WTC11 (cell line): ENCODE results near the gene ZNF354C. TPM values are rescaled to one million over a fixed set of nuclear protein-coding genes. Genes with fewer than 3 reads are reported as not detected.

Source experiments
- ATAC-seq: fragments of 200-7000 bp; cut with Tn5 transposase; 2 replicates; pipeline ENCODE4 v1.10.0; 2021; ENCODE audit warnings: mild to moderate bottlenecking, moderate library complexity
- CTCF ChIA-PET: fragments of 300-600 bp; sonication (Branson Sonifier 250); formaldehyde crosslinking; loops from one replicate; lab custom pipeline; 2021; ENCODE audit warnings: antibody characterized with exemption; lab: Charles Lee
- POLR2A ChIA-PET: fragments of 350-600 bp; sonication (Branson Sonifier 250); formaldehyde crosslinking; loops from one replicate; lab custom pipeline; 2021; ENCODE audit warnings: antibody characterized with exemption; lab: Charles Lee
- DNase-seq: peaks from one replicate; pipeline ENCODE4 v3.0.0; 2021; ENCODE audit warnings: low spot score
- H3K27ac Mint-ChIP-seq: 2 replicates; pipeline ENCODE4 v1.8.0; 2021; ENCODE audit warnings: mixed read lengths
- H3K27me3 Mint-ChIP-seq: 2 replicates; pipeline ENCODE4 v1.8.0; 2021; ENCODE audit warnings: low read depth, mild to moderate bottlenecking, moderate library complexity, mixed read lengths
- H3K36me3 Mint-ChIP-seq: 2 replicates; pipeline ENCODE4 v1.8.0; 2021; ENCODE audit warnings: mixed read lengths
- H3K4me1 Mint-ChIP-seq: 2 replicates; pipeline ENCODE4 v1.8.0; 2022; ENCODE audit warnings: mixed read lengths
- H3K4me3 Mint-ChIP-seq: 2 replicates; pipeline ENCODE4 v1.8.0; 2021; ENCODE audit warnings: mild to moderate bottlenecking, moderate library complexity, mixed read lengths
- H3K9me3 Mint-ChIP-seq: 2 replicates; pipeline ENCODE4 v1.8.0; 2021; ENCODE audit warnings: mixed read lengths
- CBFB ChIP-seq: sonication (generic); formaldehyde crosslinking; IDR thresholded peaks from 2 replicates; pipeline ENCODE4 v1.8.1; 2022; ENCODE audit warnings: mild to moderate bottlenecking, low read depth, missing genetic modification reagents
- CREB1 ChIP-seq: sonication (generic); formaldehyde crosslinking; IDR thresholded peaks from 2 replicates; pipeline ENCODE4 v1.8.0; 2023; ENCODE audit warnings: mild to moderate bottlenecking, missing genetic modification reagents
- CREM ChIP-seq: sonication (generic); formaldehyde crosslinking; IDR thresholded peaks from 2 replicates; pipeline ENCODE4 v1.8.1; 2022; ENCODE audit warnings: mild to moderate bottlenecking, missing genetic modification reagents, moderate library complexity
- ELF4 ChIP-seq: sonication (generic); formaldehyde crosslinking; IDR thresholded peaks from 2 replicates; pipeline ENCODE4 v1.8.1; 2022; ENCODE audit warnings: low read depth, mild to moderate bottlenecking, moderate library complexity, missing genetic modification reagents
- ESRRA ChIP-seq: sonication (generic); formaldehyde crosslinking; IDR thresholded peaks from 2 replicates; pipeline ENCODE4 v1.8.1; 2022; ENCODE audit warnings: mild to moderate bottlenecking, missing genetic modification reagents, borderline replicate concordance
- ETV6 ChIP-seq: sonication (generic); formaldehyde crosslinking; IDR thresholded peaks from 2 replicates; pipeline ENCODE4 v1.8.1; 2022; ENCODE audit warnings: mild to moderate bottlenecking, missing genetic modification reagents
- FOXP1 ChIP-seq: sonication (generic); formaldehyde crosslinking; IDR thresholded peaks from 2 replicates; pipeline ENCODE4 v1.8.0; 2022; ENCODE audit warnings: missing genetic modification reagents, mild to moderate bottlenecking, moderate library complexity, borderline replicate concordance
- GABPB1 ChIP-seq: sonication (generic); formaldehyde crosslinking; IDR thresholded peaks from 2 replicates; pipeline ENCODE4 v1.8.1; 2023; ENCODE audit warnings: mild to moderate bottlenecking, missing genetic modification reagents
- GRHL2 ChIP-seq: fragments of 250-450 bp; sonication (Bioruptor Pico); IDR thresholded peaks from 2 replicates; pipeline ENCODE4 v1.8.0; 2022; ENCODE audit warnings: mild to moderate bottlenecking, moderate library complexity; ENCODE audit not compliant: insufficient replicate concordance, severe bottlenecking
- KAT7 ChIP-seq: sonication (generic); formaldehyde crosslinking; IDR thresholded peaks from 2 replicates; pipeline ENCODE4 v1.8.1; 2023; ENCODE audit warnings: missing genetic modification reagents, mild to moderate bottlenecking, borderline replicate concordance
- MYBL2 ChIP-seq: sonication (generic); formaldehyde crosslinking; IDR thresholded peaks from 2 replicates; pipeline ENCODE4 v1.8.1; 2023; ENCODE audit warnings: mild to moderate bottlenecking, moderate library complexity, missing genetic modification reagents
- NFATC4 ChIP-seq: fragments of 250-450 bp; sonication (Bioruptor Pico); IDR thresholded peaks from 2 replicates; pipeline ENCODE4 v1.9.0; 2021; ENCODE audit warnings: mild to moderate bottlenecking
- NFYB ChIP-seq: sonication (generic); formaldehyde crosslinking; conservative IDR thresholded peaks from 2 replicates; pipeline ENCODE4 v1.8.0; 2022; ENCODE audit warnings: low read depth, missing genetic modification reagents
- OVOL2 ChIP-seq: fragments of 250-450 bp; sonication (Bioruptor Pico); IDR thresholded peaks from 2 replicates; pipeline ENCODE4 v1.9.0; 2021; ENCODE audit warnings: mild to moderate bottlenecking, borderline replicate concordance
- RELA ChIP-seq: sonication (generic); formaldehyde crosslinking; IDR thresholded peaks from 2 replicates; pipeline ENCODE4 v1.8.1; 2022; ENCODE audit warnings: missing genetic modification reagents, mild to moderate bottlenecking, borderline replicate concordance
- SMAD3 ChIP-seq: sonication (generic); formaldehyde crosslinking; IDR thresholded peaks from 2 replicates; pipeline ENCODE4 v1.8.0; 2022; ENCODE audit warnings: missing genetic modification reagents, mild to moderate bottlenecking, borderline replicate concordance
- SMAD4 ChIP-seq: sonication (generic); formaldehyde crosslinking; IDR thresholded peaks from 2 replicates; pipeline ENCODE4 v1.8.0; 2022; ENCODE audit warnings: mild to moderate bottlenecking, missing genetic modification reagents
- SP1 ChIP-seq: sonication (generic); formaldehyde crosslinking; conservative IDR thresholded peaks from 2 replicates; pipeline ENCODE4 v1.8.1; 2022; ENCODE audit warnings: missing genetic modification reagents
- TEAD1 ChIP-seq: sonication (generic); formaldehyde crosslinking; IDR thresholded peaks from 2 replicates; pipeline ENCODE4 v1.8.0; 2022; ENCODE audit warnings: mild to moderate bottlenecking, missing genetic modification reagents
- TEAD4 ChIP-seq: sonication (generic); formaldehyde crosslinking; IDR thresholded peaks from 2 replicates; pipeline ENCODE4 v1.8.0; 2022; ENCODE audit warnings: mild to moderate bottlenecking, missing genetic modification reagents
- ZBTB21 ChIP-seq: sonication (generic); formaldehyde crosslinking; IDR thresholded peaks from 2 replicates; pipeline ENCODE4 v1.8.1; 2023; ENCODE audit warnings: mild to moderate bottlenecking, missing genetic modification reagents, borderline replicate concordance
- total RNA-seq: library from RNA; stranded (reverse); gene quantifications from 3 replicates; pipeline ENCODE4 v1.2.3, GENCODE V29; 2021
- TF ChIP-seq, protein P1 (sequence below): sonication (generic); formaldehyde crosslinking; IDR thresholded peaks from 2 replicates; pipeline ENCODE4 v1.8.0; 2022; ENCODE audit warnings: missing genetic modification reagents
- TF ChIP-seq, protein P2 (sequence below): sonication (generic); formaldehyde crosslinking; IDR thresholded peaks from 2 replicates; pipeline ENCODE4 v1.8.1; 2022; ENCODE audit warnings: mild to moderate bottlenecking, moderate library complexity, missing genetic modification reagents
- TF ChIP-seq, protein P3 (sequence below): sonication (generic); formaldehyde crosslinking; IDR thresholded peaks from 2 replicates; pipeline ENCODE4 v1.8.1; 2022; ENCODE audit warnings: low read depth, mild to moderate bottlenecking, moderate library complexity, missing genetic modification reagents, borderline replicate concordance
- TF ChIP-seq, protein P4 (sequence below): sonication (generic); formaldehyde crosslinking; IDR thresholded peaks from 2 replicates; pipeline ENCODE4 v1.8.0; 2022; ENCODE audit warnings: mild to moderate bottlenecking, missing genetic modification reagents
- TF ChIP-seq, protein P5 (sequence below): sonication (generic); formaldehyde crosslinking; IDR thresholded peaks from 2 replicates; pipeline ENCODE4 v1.8.0; 2022; ENCODE audit warnings: mild to moderate bottlenecking, missing genetic modification reagents
- TF ChIP-seq, protein P6 (sequence below): sonication (generic); formaldehyde crosslinking; IDR thresholded peaks from 2 replicates; pipeline ENCODE4 v1.8.1; 2023; ENCODE audit warnings: mild to moderate bottlenecking, moderate library complexity, missing genetic modification reagents
- TF ChIP-seq, protein P7 (sequence below): sonication (generic); formaldehyde crosslinking; IDR thresholded peaks from 2 replicates; pipeline ENCODE4 v1.8.0; 2023; ENCODE audit warnings: missing genetic modification reagents

Gene ZNF354C
- total RNA-seq, 1 experiment from 2014 or later = 7.9 TPM

DNA sequence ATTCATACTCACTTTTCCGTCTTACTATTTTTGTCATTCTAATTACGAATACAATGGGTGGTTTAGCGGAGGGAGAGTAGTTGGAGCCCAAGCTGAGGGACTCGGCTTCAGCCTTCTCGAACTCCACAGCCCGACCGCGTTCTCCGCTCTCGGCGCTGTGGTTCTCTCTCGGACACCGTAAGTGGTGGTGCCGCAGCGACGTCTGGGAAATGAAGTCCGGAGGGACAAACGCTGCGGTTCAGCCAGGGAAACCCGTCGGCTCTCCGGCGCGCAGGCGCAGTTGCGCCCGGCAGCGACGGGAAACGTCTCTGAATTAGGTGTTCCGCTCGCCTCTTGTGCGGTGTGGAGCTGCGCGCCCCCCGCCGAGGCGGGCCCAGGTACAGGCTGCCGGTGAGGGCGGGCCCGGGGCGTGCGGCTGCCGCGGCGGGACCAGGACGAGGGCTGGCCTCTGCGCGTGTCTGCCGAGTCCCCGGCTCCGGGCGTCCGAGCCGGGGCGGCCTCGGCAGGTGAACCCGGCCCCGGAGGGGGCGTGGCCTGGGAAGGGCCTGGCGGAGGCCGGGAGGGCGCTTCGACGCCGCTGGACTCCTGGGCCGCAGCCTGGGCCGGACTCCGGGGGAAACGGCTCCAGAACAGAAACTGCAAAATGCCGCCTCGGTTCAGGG, 36.5 kb upstream of the ZNF354C start, which contains the start of gene ZNF879:
TSS of gene ZNF879 (plus strand) at position 277 of the 662 bp plus-strand sequence. CDS start 1,201 bp downstream, outside the sequence.
- Mint-ChIP-seq H3K4me3 (peak within 1 kb of the TSS; percentile 97), H3K27me3 (no peaks in the 10 kb centered on the region; the same call in 1 of the 2 replicates), H3K9me3 (peaks cover 28% of the 10 kb centered on the region), H3K36me3 (peaks cover 34% of the 10 kb centered on the region), H3K4me1 (0 out of 2 replicates have a peak, but pooled peaks cover 8% of the 10 kb centered on the region), H3K27ac (peak within 1 kb of the TSS; percentile 94)
- DNase-seq (peak; percentile 96), ATAC-seq (peak; percentile 95)
- POLR2A ChIA-PET = interaction anchor here (1.2 kb wide), 1 partner anchor 11 kb away, joined by 5 read pairs; no protein-coding TSS in a partner anchor
- CTCF ChIA-PET = interaction anchor here (0.6 to 0.9 kb wide), 2 partner anchors 120 to 293 kb away, joined by 3 read pairs; partner anchors contain the start of gene ZNF354A
- TF ChIP-seq, protein P1, sequence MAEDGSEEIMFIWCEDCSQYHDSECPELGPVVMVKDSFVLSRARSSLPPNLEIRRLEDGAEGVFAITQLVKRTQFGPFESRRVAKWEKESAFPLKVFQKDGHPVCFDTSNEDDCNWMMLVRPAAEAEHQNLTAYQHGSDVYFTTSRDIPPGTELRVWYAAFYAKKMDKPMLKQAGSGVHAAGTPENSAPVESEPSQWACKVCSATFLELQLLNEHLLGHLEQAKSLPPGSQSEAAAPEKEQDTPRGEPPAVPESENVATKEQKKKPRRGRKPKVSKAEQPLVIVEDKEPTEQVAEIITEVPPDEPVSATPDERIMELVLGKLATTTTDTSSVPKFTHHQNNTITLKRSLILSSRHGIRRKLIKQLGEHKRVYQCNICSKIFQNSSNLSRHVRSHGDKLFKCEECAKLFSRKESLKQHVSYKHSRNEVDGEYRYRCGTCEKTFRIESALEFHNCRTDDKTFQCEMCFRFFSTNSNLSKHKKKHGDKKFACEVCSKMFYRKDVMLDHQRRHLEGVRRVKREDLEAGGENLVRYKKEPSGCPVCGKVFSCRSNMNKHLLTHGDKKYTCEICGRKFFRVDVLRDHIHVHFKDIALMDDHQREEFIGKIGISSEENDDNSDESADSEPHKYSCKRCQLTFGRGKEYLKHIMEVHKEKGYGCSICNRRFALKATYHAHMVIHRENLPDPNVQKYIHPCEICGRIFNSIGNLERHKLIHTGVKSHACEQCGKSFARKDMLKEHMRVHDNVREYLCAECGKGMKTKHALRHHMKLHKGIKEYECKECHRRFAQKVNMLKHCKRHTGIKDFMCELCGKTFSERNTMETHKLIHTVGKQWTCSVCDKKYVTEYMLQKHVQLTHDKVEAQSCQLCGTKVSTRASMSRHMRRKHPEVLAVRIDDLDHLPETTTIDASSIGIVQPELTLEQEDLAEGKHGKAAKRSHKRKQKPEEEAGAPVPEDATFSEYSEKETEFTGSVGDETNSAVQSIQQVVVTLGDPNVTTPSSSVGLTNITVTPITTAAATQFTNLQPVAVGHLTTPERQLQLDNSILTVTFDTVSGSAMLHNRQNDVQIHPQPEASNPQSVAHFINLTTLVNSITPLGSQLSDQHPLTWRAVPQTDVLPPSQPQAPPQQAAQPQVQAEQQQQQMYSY (CRISPR knock-in tag) = no peak
- TF ChIP-seq SMAD4 (CRISPR knock-in tag) (0 out of 2 replicates have a peak, but pooled peaks have one; percentile 34), OVOL2 (CRISPR knock-in tag) (no peak), NFATC4 (CRISPR knock-in tag) (no peak), SMAD3 (CRISPR knock-in tag) (no peak), GRHL2 (no peak), MYBL2 (CRISPR knock-in tag) (peak; percentile 70), TEAD1 (CRISPR knock-in tag) (peak; percentile 75; the same call in 1 of the 2 replicates), TEAD4 (CRISPR knock-in tag) (no peak), ETV6 (CRISPR knock-in tag) (0 out of 2 replicates have a peak, but pooled peaks have one; percentile 40), SP1 (CRISPR knock-in tag) (peak; percentile 65), RELA (0 out of 2 replicates have a peak, but pooled peaks have one; percentile 35), CREM (CRISPR knock-in tag) (0 out of 2 replicates have a peak, but pooled peaks have one; percentile 54), NFYB (peak; percentile 4; the same call in 1 of the 2 replicates), ZBTB21 (CRISPR knock-in tag) (no peak), KAT7 (CRISPR knock-in tag) (peak; percentile 72; the same call in 1 of the 2 replicates), GABPB1 (0 out of 2 replicates have a peak, but pooled peaks have one; percentile 12), FOXP1 (CRISPR knock-in tag) (peak; percentile 84; the same call in 1 of the 2 replicates), CBFB (CRISPR knock-in tag) (0 out of 2 replicates have a peak, but pooled peaks have one; percentile 69), ELF4 (no peak), CREB1 (CRISPR knock-in tag) (no peak), ESRRA (0 out of 2 replicates have a peak, but pooled peaks have one; percentile 60)
- TF ChIP-seq, protein P2, sequence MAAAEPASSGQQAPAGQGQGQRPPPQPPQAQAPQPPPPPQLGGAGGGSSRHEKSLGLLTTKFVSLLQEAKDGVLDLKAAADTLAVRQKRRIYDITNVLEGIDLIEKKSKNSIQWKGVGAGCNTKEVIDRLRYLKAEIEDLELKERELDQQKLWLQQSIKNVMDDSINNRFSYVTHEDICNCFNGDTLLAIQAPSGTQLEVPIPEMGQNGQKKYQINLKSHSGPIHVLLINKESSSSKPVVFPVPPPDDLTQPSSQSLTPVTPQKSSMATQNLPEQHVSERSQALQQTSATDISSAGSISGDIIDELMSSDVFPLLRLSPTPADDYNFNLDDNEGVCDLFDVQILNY = 0 out of 2 replicates have a peak, but pooled peaks have one; percentile 76
- TF ChIP-seq, protein P3, sequence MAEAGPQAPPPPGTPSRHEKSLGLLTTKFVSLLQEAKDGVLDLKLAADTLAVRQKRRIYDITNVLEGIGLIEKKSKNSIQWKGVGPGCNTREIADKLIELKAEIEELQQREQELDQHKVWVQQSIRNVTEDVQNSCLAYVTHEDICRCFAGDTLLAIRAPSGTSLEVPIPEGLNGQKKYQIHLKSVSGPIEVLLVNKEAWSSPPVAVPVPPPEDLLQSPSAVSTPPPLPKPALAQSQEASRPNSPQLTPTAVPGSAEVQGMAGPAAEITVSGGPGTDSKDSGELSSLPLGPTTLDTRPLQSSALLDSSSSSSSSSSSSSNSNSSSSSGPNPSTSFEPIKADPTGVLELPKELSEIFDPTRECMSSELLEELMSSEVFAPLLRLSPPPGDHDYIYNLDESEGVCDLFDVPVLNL (CRISPR knock-in tag) = no peak
- TF ChIP-seq, protein P4, sequence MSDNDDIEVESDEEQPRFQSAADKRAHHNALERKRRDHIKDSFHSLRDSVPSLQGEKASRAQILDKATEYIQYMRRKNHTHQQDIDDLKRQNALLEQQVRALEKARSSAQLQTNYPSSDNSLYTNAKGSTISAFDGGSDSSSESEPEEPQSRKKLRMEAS = peak; percentile 73
- TF ChIP-seq, protein P5, sequence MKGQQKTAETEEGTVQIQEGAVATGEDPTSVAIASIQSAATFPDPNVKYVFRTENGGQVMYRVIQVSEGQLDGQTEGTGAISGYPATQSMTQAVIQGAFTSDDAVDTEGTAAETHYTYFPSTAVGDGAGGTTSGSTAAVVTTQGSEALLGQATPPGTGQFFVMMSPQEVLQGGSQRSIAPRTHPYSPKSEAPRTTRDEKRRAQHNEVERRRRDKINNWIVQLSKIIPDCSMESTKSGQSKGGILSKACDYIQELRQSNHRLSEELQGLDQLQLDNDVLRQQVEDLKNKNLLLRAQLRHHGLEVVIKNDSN (CRISPR knock-in tag) = no peak; the same call in 1 of the 2 replicates
- TF ChIP-seq, protein P6, sequence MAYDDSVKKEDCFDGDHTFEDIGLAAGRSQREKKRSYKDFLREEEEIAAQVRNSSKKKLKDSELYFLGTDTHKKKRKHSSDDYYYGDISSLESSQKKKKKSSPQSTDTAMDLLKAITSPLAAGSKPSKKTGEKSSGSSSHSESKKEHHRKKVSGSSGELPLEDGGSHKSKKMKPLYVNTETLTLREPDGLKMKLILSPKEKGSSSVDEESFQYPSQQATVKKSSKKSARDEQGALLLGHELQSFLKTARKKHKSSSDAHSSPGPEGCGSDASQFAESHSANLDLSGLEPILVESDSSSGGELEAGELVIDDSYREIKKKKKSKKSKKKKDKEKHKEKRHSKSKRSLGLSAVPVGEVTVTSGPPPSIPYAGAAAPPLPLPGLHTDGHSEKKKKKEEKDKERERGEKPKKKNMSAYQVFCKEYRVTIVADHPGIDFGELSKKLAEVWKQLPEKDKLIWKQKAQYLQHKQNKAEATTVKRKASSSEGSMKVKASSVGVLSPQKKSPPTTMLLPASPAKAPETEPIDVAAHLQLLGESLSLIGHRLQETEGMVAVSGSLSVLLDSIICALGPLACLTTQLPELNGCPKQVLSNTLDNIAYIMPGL (CRISPR knock-in tag) = peak; percentile 61; the same call in 1 of the 2 replicates
- TF ChIP-seq, protein P7, sequence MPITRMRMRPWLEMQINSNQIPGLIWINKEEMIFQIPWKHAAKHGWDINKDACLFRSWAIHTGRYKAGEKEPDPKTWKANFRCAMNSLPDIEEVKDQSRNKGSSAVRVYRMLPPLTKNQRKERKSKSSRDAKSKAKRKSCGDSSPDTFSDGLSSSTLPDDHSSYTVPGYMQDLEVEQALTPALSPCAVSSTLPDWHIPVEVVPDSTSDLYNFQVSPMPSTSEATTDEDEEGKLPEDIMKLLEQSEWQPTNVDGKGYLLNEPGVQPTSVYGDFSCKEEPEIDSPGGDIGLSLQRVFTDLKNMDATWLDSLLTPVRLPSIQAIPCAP (CRISPR knock-in tag) = no peak
